ENCODE measurements around the gene DDA1. TPM values are rescaled to one million over a fixed set of nuclear protein-coding genes. Genes with fewer than 3 reads are reported as not detected.
A peak's percentile ranks its signal among the peaks of the same experiment; 100 is the strongest.

Gene DDA1
- total and polyA plus RNA-seq, 2 of the 13 experiments (the other 11 are each of a cell fraction or from before 2014, with no cell fraction given) = 24.5 to 26.0 TPM

DNA sequence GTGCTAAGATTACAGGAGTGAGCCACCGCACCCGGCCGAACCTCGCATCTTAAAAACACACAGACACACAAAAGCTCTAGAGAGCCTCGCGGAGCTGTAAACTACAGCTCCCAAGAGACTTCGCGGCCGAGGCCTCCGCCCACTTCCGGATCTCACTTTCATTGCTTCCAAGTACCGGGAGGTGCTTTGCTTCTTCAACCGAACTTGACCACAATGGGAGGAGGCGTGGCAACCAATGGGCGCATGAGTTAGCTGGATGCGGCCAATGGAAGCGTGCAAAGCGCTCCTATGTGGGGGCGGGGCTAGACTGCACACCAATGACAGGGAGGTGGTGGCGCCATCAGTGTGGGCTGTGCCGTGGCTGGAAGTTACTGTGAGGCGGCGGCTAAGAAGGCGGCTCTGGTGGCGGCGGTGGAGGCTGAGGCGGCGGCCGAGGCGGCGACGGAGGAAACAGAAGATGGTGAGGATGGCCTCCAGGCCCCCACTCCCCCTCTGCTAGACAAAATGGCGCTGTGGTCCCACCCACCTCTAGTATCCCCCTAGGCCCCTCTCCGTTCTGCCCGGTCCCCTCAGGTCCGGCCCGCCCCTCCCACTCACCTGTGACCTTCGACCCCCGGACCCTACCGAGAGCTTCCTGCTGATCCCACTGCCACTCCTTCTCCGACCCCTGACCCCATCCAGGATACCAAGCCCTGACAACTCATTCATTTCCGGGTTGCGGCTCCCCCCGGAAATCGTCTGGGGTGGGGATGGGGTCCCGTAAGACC is at the start of gene DDA1 (continued):
- TF ChIP-seq KLF16 (CRISPR knock-in tag; IDR thresholded peaks at IDR 0.05) (peak in 1 of 2 experiments; percentile 67; a peak in 2 of 4 replicates), NR2F2 (IDR thresholded peaks at IDR 0.05; ENCODE audit: borderline replicate concordance, low read depth) (peak; percentile 76), REPIN1 (CRISPR knock-in tag; IDR thresholded peaks at IDR 0.05; ENCODE audit: borderline replicate concordance, low read depth) (no peak), ZNF761 (CRISPR knock-in tag; conservative IDR thresholded peaks at IDR 0.05) (0 out of 2 replicates have a peak, but pooled peaks have one; percentile 6), ZNF180 (CRISPR knock-in tag; IDR thresholded peaks at IDR 0.05; ENCODE audit: borderline replicate concordance, low read depth) (no peak), KDM2A (CRISPR knock-in tag; IDR thresholded peaks at IDR 0.05; ENCODE audit: borderline replicate concordance, low read depth) (peak; percentile 32; the same call in 1 of the 2 replicates), IKZF1 (IDR thresholded peaks at IDR 0.05) (no peak), NFYB (CRISPR knock-in tag; IDR thresholded peaks at IDR 0.05) (peak; percentile 99), RELA (CRISPR knock-in tag; IDR thresholded peaks at IDR 0.05) (no peak), YY1 (IDR thresholded peaks at IDR 0.05; ENCODE audit: insufficient read depth, insufficient replicate concordance, low read depth, low read length) (peak; percentile 85), PAF1 (CRISPR knock-in tag; IDR thresholded peaks at IDR 0.05) (no peak)
- TF ChIP-seq, protein P1, sequence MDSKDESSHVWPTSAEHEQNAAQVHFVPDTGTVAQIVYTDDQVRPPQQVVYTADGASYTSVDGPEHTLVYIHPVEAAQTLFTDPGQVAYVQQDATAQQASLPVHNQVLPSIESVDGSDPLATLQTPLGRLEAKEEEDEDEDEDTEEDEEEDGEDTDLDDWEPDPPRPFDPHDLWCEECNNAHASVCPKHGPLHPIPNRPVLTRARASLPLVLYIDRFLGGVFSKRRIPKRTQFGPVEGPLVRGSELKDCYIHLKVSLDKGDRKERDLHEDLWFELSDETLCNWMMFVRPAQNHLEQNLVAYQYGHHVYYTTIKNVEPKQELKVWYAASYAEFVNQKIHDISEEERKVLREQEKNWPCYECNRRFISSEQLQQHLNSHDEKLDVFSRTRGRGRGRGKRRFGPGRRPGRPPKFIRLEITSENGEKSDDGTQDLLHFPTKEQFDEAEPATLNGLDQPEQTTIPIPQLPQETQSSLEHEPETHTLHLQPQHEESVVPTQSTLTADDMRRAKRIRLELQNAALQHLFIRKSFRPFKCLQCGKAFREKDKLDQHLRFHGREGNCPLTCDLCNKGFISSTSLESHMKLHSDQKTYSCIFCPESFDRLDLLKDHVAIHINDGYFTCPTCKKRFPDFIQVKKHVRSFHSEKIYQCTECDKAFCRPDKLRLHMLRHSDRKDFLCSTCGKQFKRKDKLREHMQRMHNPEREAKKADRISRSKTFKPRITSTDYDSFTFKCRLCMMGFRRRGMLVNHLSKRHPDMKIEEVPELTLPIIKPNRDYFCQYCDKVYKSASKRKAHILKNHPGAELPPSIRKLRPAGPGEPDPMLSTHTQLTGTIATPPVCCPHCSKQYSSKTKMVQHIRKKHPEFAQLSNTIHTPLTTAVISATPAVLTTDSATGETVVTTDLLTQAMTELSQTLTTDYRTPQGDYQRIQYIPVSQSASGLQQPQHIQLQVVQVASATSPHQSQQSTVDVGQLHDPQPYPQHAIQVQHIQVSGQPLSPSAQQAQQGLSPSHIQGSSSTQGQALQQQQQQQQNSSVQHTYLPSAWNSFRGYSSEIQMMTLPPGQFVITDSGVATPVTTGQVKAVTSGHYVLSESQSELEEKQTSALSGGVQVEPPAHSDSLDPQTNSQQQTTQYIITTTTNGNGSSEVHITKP (CRISPR knock-in tag; IDR thresholded peaks at IDR 0.05; ENCODE audit: low read depth) = peak; percentile 16; the same call in 1 of the 2 replicates
- TF ChIP-seq, protein P2, sequence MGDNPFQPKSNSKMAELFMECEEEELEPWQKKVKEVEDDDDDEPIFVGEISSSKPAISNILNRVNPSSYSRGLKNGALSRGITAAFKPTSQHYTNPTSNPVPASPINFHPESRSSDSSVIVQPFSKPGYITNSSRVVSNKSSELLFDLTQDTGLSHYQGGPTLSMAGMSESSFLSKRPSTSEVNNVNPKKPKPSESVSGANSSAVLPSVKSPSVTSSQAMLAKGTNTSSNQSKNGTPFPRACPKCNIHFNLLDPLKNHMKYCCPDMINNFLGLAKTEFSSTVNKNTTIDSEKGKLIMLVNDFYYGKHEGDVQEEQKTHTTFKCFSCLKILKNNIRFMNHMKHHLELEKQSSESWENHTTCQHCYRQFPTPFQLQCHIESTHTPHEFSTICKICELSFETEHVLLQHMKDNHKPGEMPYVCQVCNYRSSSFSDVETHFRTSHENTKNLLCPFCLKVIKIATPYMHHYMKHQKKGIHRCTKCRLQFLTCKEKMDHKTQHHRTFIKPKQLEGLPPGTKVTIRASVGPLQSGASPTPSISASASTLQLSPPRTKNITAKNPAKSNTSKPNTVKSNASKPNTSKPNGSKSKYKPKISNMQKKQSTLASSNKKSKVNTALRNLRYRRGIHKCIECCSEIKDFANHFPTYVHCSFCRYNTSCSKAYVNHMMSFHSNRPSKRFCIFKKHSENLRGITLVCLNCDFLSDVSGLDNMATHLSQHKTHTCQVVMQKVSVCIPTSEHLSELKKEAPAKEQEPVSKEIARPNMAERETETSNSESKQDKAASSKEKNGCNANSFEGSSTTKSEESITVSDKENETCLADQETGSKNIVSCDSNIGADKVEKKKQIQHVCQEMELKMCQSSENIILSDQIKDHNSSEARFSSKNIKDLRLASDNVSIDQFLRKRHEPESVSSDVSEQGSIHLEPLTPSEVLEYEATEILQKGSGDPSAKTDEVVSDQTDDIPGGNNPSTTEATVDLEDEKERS (CRISPR knock-in tag; IDR thresholded peaks at IDR 0.05) = peak; percentile 84
- TF ChIP-seq, protein P3, sequence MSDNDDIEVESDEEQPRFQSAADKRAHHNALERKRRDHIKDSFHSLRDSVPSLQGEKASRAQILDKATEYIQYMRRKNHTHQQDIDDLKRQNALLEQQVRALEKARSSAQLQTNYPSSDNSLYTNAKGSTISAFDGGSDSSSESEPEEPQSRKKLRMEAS (IDR thresholded peaks at IDR 0.05) = no peak; the same call in 1 of the 2 replicates
- TF ChIP-seq, protein P4, sequence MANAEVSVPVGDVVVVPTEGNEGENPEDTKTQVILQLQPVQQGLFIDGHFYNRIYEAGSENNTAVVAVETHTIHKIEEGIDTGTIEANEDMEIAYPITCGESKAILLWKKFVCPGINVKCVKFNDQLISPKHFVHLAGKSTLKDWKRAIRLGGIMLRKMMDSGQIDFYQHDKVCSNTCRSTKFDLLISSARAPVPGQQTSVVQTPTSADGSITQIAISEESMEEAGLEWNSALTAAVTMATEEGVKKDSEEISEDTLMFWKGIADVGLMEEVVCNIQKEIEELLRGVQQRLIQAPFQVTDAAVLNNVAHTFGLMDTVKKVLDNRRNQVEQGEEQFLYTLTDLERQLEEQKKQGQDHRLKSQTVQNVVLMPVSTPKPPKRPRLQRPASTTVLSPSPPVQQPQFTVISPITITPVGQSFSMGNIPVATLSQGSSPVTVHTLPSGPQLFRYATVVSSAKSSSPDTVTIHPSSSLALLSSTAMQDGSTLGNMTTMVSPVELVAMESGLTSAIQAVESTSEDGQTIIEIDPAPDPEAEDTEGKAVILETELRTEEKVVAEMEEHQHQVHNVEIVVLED (CRISPR knock-in tag; IDR thresholded peaks at IDR 0.05; ENCODE audit: borderline replicate concordance) = peak; percentile 31; the same call in 1 of the 2 replicates
- TF ChIP-seq, protein P5, sequence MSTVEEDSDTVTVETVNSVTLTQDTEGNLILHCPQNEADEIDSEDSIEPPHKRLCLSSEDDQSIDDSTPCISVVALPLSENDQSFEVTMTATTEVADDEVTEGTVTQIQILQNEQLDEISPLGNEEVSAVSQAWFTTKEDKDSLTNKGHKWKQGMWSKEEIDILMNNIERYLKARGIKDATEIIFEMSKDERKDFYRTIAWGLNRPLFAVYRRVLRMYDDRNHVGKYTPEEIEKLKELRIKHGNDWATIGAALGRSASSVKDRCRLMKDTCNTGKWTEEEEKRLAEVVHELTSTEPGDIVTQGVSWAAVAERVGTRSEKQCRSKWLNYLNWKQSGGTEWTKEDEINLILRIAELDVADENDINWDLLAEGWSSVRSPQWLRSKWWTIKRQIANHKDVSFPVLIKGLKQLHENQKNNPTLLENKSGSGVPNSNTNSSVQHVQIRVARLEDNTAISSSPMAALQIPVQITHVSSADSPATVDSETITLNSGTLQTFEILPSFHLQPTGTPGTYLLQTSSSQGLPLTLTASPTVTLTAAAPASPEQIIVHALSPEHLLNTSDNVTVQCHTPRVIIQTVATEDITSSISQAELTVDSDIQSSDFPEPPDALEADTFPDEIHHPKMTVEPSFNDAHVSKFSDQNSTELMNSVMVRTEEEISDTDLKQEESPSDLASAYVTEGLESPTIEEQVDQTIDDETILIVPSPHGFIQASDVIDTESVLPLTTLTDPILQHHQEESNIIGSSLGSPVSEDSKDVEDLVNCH (CRISPR knock-in tag; IDR thresholded peaks at IDR 0.05) = no peak
